ENCODE results near the gene ZFAND5. TPM values are rescaled to one million over a fixed set of nuclear protein-coding genes. Genes with fewer than 3 reads are reported as not detected.

Gene ZFAND5
- polyA plus RNA-seq (2013, experiment 1 of 2; ENCODE audit: insufficient read length), result 118 TPM
- polyA plus RNA-seq (2013, experiment 2 of 2; ENCODE audit: insufficient read length), result 138 TPM

- DNase-seq, result peak; percentile 99
These were observed at the start of gene ZFAND5 for GRCh38 chr9:72364679-72365524. TSS of gene ZFAND5 (minus strand) at chr9:72365208. CDS start at chr9:72360778, 4,430 bp downstream.

- no peak for DNase-seq
These were observed 47.6 kb upstream of the ZFAND5 start for GRCh38 chr9:72412483-72413040.

GRCh38 chr9:72410214-72410613 is 45.2 kb upstream of the ZFAND5 start:
- no peak for DNase-seq

- no peak for DNase-seq
These were observed 42.1 kb upstream of the ZFAND5 start for GRCh38 chr9:72407114-72407513.

- no peak for DNase-seq
These were observed 37.7 kb upstream of the ZFAND5 start for GRCh38 chr9:72402744-72403143.

- DNase-seq, result no peak
These were observed 36.4 kb upstream of the ZFAND5 start for GRCh38 chr9:72401396-72401795.

- no peak for DNase-seq
These were observed 35.9 kb upstream of the ZFAND5 start for GRCh38 chr9:72400866-72401265.

GRCh38 chr9:72399391-72399790 is 34.4 kb upstream of the ZFAND5 start:
- no peak for DNase-seq

- peak; percentile 39 for DNase-seq
These were observed 31.5 kb upstream of the ZFAND5 start for GRCh38 chr9:72396247-72397091.

GRCh38 chr9:72394066-72394465 is 29.1 kb upstream of the ZFAND5 start:
- no peak for DNase-seq

GRCh38 chr9:72390907-72391306 is 25.9 kb upstream of the ZFAND5 start:
- no peak for DNase-seq

GRCh38 chr9:72386186-72386585 is 21.2 kb upstream of the ZFAND5 start:
- DNase-seq, result no peak

- no peak for DNase-seq
These were observed 19.9 kb upstream of the ZFAND5 start for GRCh38 chr9:72384710-72385485.

- peak; percentile 82 for DNase-seq
These were observed 19.1 kb upstream of the ZFAND5 start for GRCh38 chr9:72383978-72384709.

- peak; percentile 19 for DNase-seq
These were observed 17.4 kb upstream of the ZFAND5 start for GRCh38 chr9:72382405-72382804.

GRCh38 chr9:72377041-72377440 is 12.0 kb upstream of the ZFAND5 start:
- no peak for DNase-seq

GRCh38 chr9:72371151-72371550 is 6.1 kb upstream of the ZFAND5 start:
- DNase-seq, result no peak

GRCh38 chr9:72365525-72366256 is 683 bp upstream of the ZFAND5 start:
- DNase-seq, result peak; percentile 81

GRCh38 chr9:72363908-72364678 is 915 bp downstream of the ZFAND5 start:
- peak; percentile 60 for DNase-seq

GRCh38 chr9:72363236-72363635 is 1.8 kb downstream of the ZFAND5 start:
- no peak for DNase-seq

Data from fibroblast of skin of scalp (primary cell).